SK-N-SH treated with all-trans-retinoic acid at 6 μM for 48 hours (cell line): ENCODE measurements around the gene MYOM1.

Experiments used
- ATAC-seq: fragments of 200-7000 bp; cut with Tn5 transposase; 3 replicates; pipeline ENCODE4 v1.9.1; 2020; ENCODE audit warnings: mild to moderate bottlenecking, moderate library complexity
- ARNTL ChIP-seq: fragments of 450-650 bp; formaldehyde crosslinking; IDR thresholded peaks from 2 replicates; pipeline ENCODE4 v1.5.0; 2020; ENCODE audit warnings: low read depth, mild to moderate bottlenecking, moderate library complexity, borderline replicate concordance
- BACH2 ChIP-seq: fragments of 250-450 bp; sonication (Bioruptor Pico); IDR thresholded peaks from 2 replicates; pipeline ENCODE4 v1.9.0; 2021; ENCODE audit warnings: mild to moderate bottlenecking, borderline replicate concordance
- CREB5 ChIP-seq: fragments of 250-450 bp; sonication (Bioruptor Pico); IDR thresholded peaks from 2 replicates; pipeline ENCODE4 v1.5.1; 2020; ENCODE audit warnings: low read depth, mild to moderate bottlenecking, moderate library complexity
- CSDC2 ChIP-seq: fragments of 250-450 bp; sonication (Bioruptor Pico); IDR thresholded peaks from 2 replicates; pipeline ENCODE4 v1.5.0; 2020; ENCODE audit warnings: mild to moderate bottlenecking, moderate library complexity
- ESRRG ChIP-seq: fragments of 250-450 bp; sonication (Bioruptor Pico); IDR thresholded peaks from 2 replicates; pipeline ENCODE4 v1.6.1; 2021; ENCODE audit warnings: mild to moderate bottlenecking
- GLIS3 ChIP-seq: fragments of 250-450 bp; sonication (Bioruptor Pico); IDR thresholded peaks from 2 replicates; pipeline ENCODE4 v1.5.0; 2020; ENCODE audit warnings: mild to moderate bottlenecking, moderate library complexity
- ISL1 ChIP-seq: fragments of 250-450 bp; sonication (Bioruptor Pico); IDR thresholded peaks from 2 replicates; pipeline ENCODE4 v2.1.2; 2022; ENCODE audit warnings: mild to moderate bottlenecking, moderate library complexity
- OSR1 ChIP-seq: fragments of 250-450 bp; sonication (Bioruptor Pico); IDR thresholded peaks from 2 replicates; pipeline ENCODE4 v1.8.0; 2022; ENCODE audit warnings: moderate library complexity, mild to moderate bottlenecking, inconsistent platforms
- PATZ1 ChIP-seq: fragments of 250-450 bp; sonication (Bioruptor Pico); IDR thresholded peaks from 2 replicates; pipeline ENCODE4 v1.8.0; 2020; ENCODE audit warnings: mild to moderate bottlenecking, moderate library complexity, borderline replicate concordance
- PPARA ChIP-seq: fragments of 250-450 bp; sonication (Bioruptor Pico); IDR thresholded peaks from 2 replicates; pipeline ENCODE4 v1.5.0; 2020; ENCODE audit warnings: mild to moderate bottlenecking, borderline replicate concordance
- RARB ChIP-seq: fragments of 250-450 bp; sonication (Bioruptor Pico); IDR thresholded peaks from 2 replicates; pipeline ENCODE4 v1.8.0; 2021; ENCODE audit warnings: mild to moderate bottlenecking, moderate library complexity
- SNAI2 ChIP-seq: fragments of 250-450 bp; sonication (Bioruptor Pico); IDR thresholded peaks from 2 replicates; pipeline ENCODE4 v1.5.0; 2020; ENCODE audit warnings: mild to moderate bottlenecking, moderate library complexity
- TCF4 ChIP-seq: fragments of 250-450 bp; sonication (Bioruptor Pico); IDR thresholded peaks from 2 replicates; pipeline ENCODE4 v1.8.0; 2021; ENCODE audit warnings: mild to moderate bottlenecking, moderate library complexity, borderline replicate concordance
- TOX ChIP-seq: fragments of 250-450 bp; sonication (Bioruptor Pico); IDR thresholded peaks from 2 replicates; pipeline ENCODE4 v1.8.0; 2021; ENCODE audit warnings: mild to moderate bottlenecking, moderate library complexity, borderline replicate concordance
- ZC3H10 ChIP-seq: fragments of 250-450 bp; sonication (Bioruptor Pico); IDR thresholded peaks from 2 replicates; pipeline ENCODE4 v1.5.1; 2021; ENCODE audit warnings: mild to moderate bottlenecking, moderate library complexity
- ZFP3 ChIP-seq: fragments of 250-450 bp; sonication (Bioruptor Pico); IDR thresholded peaks from 2 replicates; pipeline ENCODE4 v1.5.0; 2020; ENCODE audit warnings: mild to moderate bottlenecking, moderate library complexity
- ZFP30 ChIP-seq: fragments of 450-650 bp; formaldehyde crosslinking; IDR thresholded peaks from 2 replicates; pipeline ENCODE4 v1.5.0; 2022; ENCODE audit warnings: mild to moderate bottlenecking, moderate library complexity
- ZNF565 ChIP-seq: fragments of 450-650 bp; formaldehyde crosslinking; conservative IDR thresholded peaks from 2 replicates; pipeline ENCODE4 v1.5.0; 2020; ENCODE audit warnings: low read depth, mild to moderate bottlenecking, moderate library complexity
- ZNF70 ChIP-seq: fragments of 450-650 bp; formaldehyde crosslinking; IDR thresholded peaks from 2 replicates; pipeline ENCODE4 v1.5.0; 2020; ENCODE audit warnings: mild to moderate bottlenecking, moderate library complexity
- ZNF8 ChIP-seq: fragments of 450-650 bp; formaldehyde crosslinking; IDR thresholded peaks from 2 replicates; pipeline ENCODE4 v1.5.0; 2020; ENCODE audit warnings: mild to moderate bottlenecking, moderate library complexity
- TF ChIP-seq, protein P1 (sequence below): fragments of 250-450 bp; sonication (Bioruptor Pico); IDR thresholded peaks from 2 replicates; pipeline ENCODE4 v1.8.0; 2021; ENCODE audit warnings: low read depth, mild to moderate bottlenecking, moderate library complexity, borderline replicate concordance
- TF ChIP-seq, protein P2 (sequence below): fragments of 250-450 bp; sonication (Bioruptor Pico); IDR thresholded peaks from 2 replicates; pipeline ENCODE4 v1.5.1; 2021; ENCODE audit warnings: mild to moderate bottlenecking, moderate library complexity

The MYOM1 gene

DNA sequence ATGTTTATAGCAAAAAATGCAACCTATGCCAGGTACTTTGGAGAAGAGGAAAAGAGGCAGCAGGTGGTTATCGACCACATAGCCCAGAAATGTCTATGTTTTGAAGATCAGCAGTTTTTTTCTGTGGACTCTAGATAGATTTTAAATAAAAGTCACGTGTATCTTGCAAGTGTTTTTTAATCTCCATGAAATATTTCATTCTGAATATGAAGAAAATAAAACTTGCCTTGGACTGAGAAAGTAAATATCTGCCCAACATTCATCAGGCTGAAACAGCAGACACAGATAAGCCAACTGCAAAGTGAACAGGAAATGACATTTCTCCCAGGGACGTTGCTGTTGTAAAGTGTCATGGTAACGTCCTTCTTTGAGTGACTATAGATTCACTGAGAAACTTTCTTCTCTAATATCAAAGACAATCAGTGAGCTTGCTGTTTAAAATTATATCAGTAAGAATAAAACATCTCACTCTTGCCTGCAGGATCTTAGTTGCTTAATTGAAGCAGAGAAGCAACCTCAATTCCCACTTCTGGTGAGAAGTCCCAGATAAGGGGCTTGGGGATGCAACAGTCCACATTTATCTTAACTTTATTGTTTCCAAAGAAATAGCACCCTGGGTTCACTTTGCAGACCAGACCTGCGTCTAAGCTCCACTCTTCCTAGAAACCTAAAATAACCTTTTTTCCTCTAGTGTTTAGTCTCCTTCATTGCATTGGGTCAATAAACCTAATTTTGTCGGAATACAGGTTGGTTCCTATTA is 6.3 kb downstream of the MYOM1 start:
- peak; percentile 37; the same call in 2 of the 3 replicates for ATAC-seq
- TF ChIP-seq PATZ1 (CRISPR knock-in tag) = no peak
- no peak for TF ChIP-seq GLIS3 (CRISPR knock-in tag)
- TF ChIP-seq ZNF565 (CRISPR knock-in tag) = no peak
- TF ChIP-seq CREB5 (CRISPR knock-in tag) = no peak
- TF ChIP-seq SNAI2 (CRISPR knock-in tag) = no peak
- no peak for TF ChIP-seq ISL1
- no peak for TF ChIP-seq ZNF70 (CRISPR knock-in tag)
- no peak for TF ChIP-seq ZFP3 (CRISPR knock-in tag)
- no peak for TF ChIP-seq RARB (CRISPR knock-in tag)
- no peak for TF ChIP-seq ZC3H10 (CRISPR knock-in tag)
- TF ChIP-seq, protein P1, sequence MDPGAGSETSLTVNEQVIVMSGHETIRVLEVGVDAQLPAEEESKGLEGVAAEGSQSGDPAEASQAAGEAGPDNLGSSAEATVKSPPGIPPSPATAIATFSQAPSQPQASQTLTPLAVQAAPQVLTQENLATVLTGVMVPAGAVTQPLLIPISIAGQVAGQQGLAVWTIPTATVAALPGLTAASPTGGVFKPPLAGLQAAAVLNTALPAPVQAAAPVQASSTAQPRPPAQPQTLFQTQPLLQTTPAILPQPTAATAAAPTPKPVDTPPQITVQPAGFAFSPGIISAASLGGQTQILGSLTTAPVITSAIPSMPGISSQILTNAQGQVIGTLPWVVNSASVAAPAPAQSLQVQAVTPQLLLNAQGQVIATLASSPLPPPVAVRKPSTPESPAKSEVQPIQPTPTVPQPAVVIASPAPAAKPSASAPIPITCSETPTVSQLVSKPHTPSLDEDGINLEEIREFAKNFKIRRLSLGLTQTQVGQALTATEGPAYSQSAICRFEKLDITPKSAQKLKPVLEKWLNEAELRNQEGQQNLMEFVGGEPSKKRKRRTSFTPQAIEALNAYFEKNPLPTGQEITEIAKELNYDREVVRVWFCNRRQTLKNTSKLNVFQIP (CRISPR knock-in tag) = no peak
- TF ChIP-seq PPARA (CRISPR knock-in tag) = no peak

DNA sequence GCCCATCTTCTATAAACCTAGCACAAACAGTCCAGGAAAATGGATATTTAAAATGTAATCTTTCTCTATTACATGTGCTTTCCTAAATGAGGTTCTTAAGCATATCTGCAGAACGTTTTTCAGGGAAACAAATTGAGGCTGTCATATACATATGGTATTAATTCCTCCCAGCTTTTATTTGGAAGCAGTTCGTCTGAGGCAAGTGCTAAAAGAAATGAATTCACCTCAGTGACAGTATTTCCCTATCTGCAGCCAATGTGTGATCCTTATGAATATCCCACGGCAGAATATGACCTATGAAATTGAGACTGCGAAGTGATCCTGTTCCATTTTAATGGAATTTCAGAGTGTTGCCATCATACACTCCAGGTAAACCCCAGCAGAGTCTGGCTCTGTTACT is 7.1 kb downstream of the MYOM1 start:
- peak; percentile 93 for ATAC-seq
- TF ChIP-seq TCF4 (CRISPR knock-in tag) (peak; percentile 67), ZNF8 (no peak), TOX (CRISPR knock-in tag) (no peak)

GRCh38 chr18:3211236-3211992 is 8.4 kb downstream of the MYOM1 start:
- peak; percentile 28 for ATAC-seq
- TF ChIP-seq BACH2 (CRISPR knock-in tag) (no peak), ZFP3 (CRISPR knock-in tag) (no peak), CREB5 (CRISPR knock-in tag) (no peak), ZNF8 (no peak), CSDC2 (CRISPR knock-in tag) (no peak)

GRCh38 chr18:3209859-3210569 is 9.8 kb downstream of the MYOM1 start:
- ATAC-seq = no peak
- TF ChIP-seq OSR1 (CRISPR knock-in tag) (no peak), PATZ1 (CRISPR knock-in tag) (no peak), ZNF70 (CRISPR knock-in tag) (no peak), ESRRG (CRISPR knock-in tag) (no peak), CREB5 (CRISPR knock-in tag) (no peak), ZFP3 (CRISPR knock-in tag) (no peak), ARNTL (no peak), BACH2 (CRISPR knock-in tag) (no peak), ZFP30 (CRISPR knock-in tag) (no peak)
- TF ChIP-seq, protein P2, sequence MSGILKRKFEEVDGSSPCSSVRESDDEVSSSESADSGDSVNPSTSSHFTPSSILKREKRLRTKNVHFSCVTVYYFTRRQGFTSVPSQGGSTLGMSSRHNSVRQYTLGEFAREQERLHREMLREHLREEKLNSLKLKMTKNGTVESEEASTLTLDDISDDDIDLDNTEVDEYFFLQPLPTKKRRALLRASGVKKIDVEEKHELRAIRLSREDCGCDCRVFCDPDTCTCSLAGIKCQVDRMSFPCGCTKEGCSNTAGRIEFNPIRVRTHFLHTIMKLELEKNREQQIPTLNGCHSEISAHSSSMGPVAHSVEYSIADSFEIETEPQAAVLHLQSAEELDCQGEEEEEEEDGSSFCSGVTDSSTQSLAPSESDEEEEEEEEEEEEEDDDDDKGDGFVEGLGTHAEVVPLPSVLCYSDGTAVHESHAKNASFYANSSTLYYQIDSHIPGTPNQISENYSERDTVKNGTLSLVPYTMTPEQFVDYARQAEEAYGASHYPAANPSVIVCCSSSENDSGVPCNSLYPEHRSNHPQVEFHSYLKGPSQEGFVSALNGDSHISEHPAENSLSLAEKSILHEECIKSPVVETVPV (CRISPR knock-in tag) = no peak
